Brain pericyte (primary cell): ENCODE data around the gene MTCH1.

Experiments used
- DNase-seq: peaks from one replicate; pipeline ENCODE4 v3.0.0-alpha.2; 2012; ENCODE audit warnings: low read depth, low spot score

Gene MTCH1

GRCh38 chr6:37017606-37018197 is 31.7 kb upstream of the MTCH1 start:
- no peak for DNase-seq

GRCh38 chr6:37016995-37017394 is 31.0 kb upstream of the MTCH1 start:
- no peak for DNase-seq

- no peak for DNase-seq
These were observed 29.5 kb upstream of the MTCH1 start for GRCh38 chr6:37015532-37015931.

GRCh38 chr6:37014667-37015066 is 28.7 kb upstream of the MTCH1 start:
- DNase-seq, result no peak

GRCh38 chr6:37013516-37014491 is 27.8 kb upstream of the MTCH1 start:
- DNase-seq, result no peak

GRCh38 chr6:37011656-37012378 is 25.8 kb upstream of the MTCH1 start:
- peak; percentile 67 for DNase-seq

GRCh38 chr6:37010402-37010892 is 24.5 kb upstream of the MTCH1 start:
- DNase-seq, result no peak

- DNase-seq, result no peak
These were observed 22.8 kb upstream of the MTCH1 start for GRCh38 chr6:37008484-37009465.

- DNase-seq, result no peak
These were observed 21.5 kb upstream of the MTCH1 start for GRCh38 chr6:37007340-37008043.

- DNase-seq, result no peak
These were observed 20.9 kb upstream of the MTCH1 start for GRCh38 chr6:37006793-37007339.

GRCh38 chr6:37005827-37006567 is 20.0 kb upstream of the MTCH1 start:
- no peak for DNase-seq

- no peak for DNase-seq
These were observed 19.2 kb upstream of the MTCH1 start, which contains the start of gene FGD2 for GRCh38 chr6:37005061-37005810. Gene FGD2 (plus strand): TSS chr6:37005655. CDS start chr6:37005818, 163 bp downstream.

- no peak for DNase-seq
These were observed 18.3 kb upstream of the MTCH1 start for GRCh38 chr6:37004044-37004980.

GRCh38 chr6:36999751-37000125 is 13.7 kb upstream of the MTCH1 start:
- no peak for DNase-seq

- DNase-seq, result no peak
These were observed 13.2 kb upstream of the MTCH1 start for GRCh38 chr6:36999061-36999750.

GRCh38 chr6:36998723-36999038 is 12.7 kb upstream of the MTCH1 start:
- no peak for DNase-seq
